ENCODE results near the gene CADM3. TPM values are rescaled to one million over a fixed set of nuclear protein-coding genes. Genes with fewer than 3 reads are reported as not detected.

CADM3 gene
- total RNA-seq, 1 experiment from 2014 or later, result not detected

DNA sequence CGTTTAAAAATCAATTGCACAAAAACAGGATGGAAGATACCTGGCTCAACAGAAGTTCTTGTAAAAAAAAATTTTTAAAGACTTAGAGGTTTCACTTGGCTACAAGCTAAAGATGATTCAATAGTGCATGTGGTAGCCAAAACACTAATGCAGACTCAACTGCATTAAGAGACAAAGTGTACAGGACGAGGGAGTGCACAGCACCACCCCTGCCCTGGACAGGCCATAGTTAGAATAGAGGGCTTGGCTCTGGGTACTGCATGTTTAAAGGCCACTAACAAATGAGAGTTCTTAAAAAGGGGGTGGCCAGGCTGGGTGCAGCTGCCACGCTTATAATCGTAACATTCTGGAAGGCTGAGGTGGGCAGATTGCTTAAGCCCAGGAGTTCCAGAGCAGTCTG lies 41.2 kb downstream of the CADM3 start:
- DNase-seq, result no peak
- no peaks in the 10 kb centered on the region for H3K9me3 Mint-ChIP-seq (ENCODE audit: unreplicated experiment)
- H3K36me3 Mint-ChIP-seq (ENCODE audit: insufficient read depth, unreplicated experiment), result no peaks in the 10 kb centered on the region
- ChIA-PET CTCF (interaction anchor here (1.1 to 2.4 kb wide), 2 partner anchors 15 to 193 kb away, joined by 3 to 20 read pairs; no protein-coding TSS in a partner anchor), POLR2A (no interaction called here)
- no peaks in the 10 kb centered on the region for H3K4me1 ChIP-seq
- no peaks in the 10 kb centered on the region for H3K27me3 ChIP-seq (replicated peaks; ENCODE audit: control insufficient read depth, insufficient read depth, low read length)
- no peak overlapping the region for H3K4me3 Mint-ChIP-seq (ENCODE audit: unreplicated experiment)
- H3K27ac Mint-ChIP-seq (ENCODE audit: unreplicated experiment), result no peak overlapping the region
- peaks cover 15% of the 10 kb centered on the region for H3K27me3 Mint-ChIP-seq (ENCODE audit: insufficient read depth, unreplicated experiment)
- no peaks in the 10 kb centered on the region for H3K36me3 ChIP-seq (ENCODE audit: control insufficient read depth, insufficient read depth, low read length)
- BruUV-seq (replicated peaks), result no TSS peak
- H3K9me3 ChIP-seq, result no peaks in the 10 kb centered on the region
- no peak overlapping the region for H3K4me3 ChIP-seq (ENCODE audit: low read depth, low read length)
- intact Hi-C loops (cut with micrococcal nuclease; ENCODE audit: unreplicated experiment), result loop anchor here (5.0 kb wide), 1 partner anchor 795 kb away; no protein-coding TSS in a partner anchor
- H3K4me1 Mint-ChIP-seq (ENCODE audit: low read depth, unreplicated experiment), result peaks cover 10% of the 10 kb centered on the region
- TF ChIP-seq, protein P1, sequence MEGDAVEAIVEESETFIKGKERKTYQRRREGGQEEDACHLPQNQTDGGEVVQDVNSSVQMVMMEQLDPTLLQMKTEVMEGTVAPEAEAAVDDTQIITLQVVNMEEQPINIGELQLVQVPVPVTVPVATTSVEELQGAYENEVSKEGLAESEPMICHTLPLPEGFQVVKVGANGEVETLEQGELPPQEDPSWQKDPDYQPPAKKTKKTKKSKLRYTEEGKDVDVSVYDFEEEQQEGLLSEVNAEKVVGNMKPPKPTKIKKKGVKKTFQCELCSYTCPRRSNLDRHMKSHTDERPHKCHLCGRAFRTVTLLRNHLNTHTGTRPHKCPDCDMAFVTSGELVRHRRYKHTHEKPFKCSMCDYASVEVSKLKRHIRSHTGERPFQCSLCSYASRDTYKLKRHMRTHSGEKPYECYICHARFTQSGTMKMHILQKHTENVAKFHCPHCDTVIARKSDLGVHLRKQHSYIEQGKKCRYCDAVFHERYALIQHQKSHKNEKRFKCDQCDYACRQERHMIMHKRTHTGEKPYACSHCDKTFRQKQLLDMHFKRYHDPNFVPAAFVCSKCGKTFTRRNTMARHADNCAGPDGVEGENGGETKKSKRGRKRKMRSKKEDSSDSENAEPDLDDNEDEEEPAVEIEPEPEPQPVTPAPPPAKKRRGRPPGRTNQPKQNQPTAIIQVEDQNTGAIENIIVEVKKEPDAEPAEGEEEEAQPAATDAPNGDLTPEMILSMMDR (IDR thresholded peaks at IDR 0.05; ENCODE audit: insufficient read depth in 1 of 2, low read depth in 1 of 2, low read length in 1 of 2, severe bottlenecking in 1 of 2, unreplicated experiment in 1 of 2), result no peak

DNA sequence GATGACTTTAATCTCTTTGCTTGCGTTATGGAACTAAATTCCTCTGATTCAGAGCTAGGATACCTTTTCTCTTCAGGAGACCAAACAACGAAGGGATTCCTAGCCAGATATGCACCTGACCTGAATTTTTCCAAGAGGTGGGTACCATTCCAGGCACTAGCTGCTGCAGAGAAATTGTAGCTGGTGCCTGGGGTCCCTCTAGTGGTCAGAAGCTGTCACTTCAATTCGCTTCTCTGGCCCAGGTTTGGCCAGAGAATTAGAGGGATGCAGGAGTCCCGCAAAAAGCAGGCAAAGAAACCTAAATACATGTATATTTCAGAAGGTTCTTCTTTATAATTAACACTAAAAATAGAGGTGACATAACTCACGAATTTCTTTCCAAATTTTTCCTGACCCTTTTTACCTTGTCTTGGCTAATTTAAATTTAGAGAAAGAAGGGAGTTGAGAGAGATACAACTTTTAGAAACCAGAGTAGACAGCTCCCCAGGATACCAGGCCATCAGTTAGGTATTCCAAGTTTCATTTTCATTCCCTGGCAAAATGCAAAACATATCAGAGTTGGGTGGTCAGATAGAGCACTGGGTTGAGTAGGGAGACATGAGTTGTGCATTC lies 42.8 kb downstream of the CADM3 start:
- H3K4me3 Mint-ChIP-seq (ENCODE audit: unreplicated experiment), result no peak overlapping the region
- DNase-seq, result peak; percentile 47 to 65
- no peak overlapping the region for H3K4me3 ChIP-seq (ENCODE audit: low read depth, low read length)
- no TSS peak for BruUV-seq (replicated peaks)
- H3K4me1 ChIP-seq, result no peaks in the 10 kb centered on the region
- CTCF ChIA-PET, result interaction anchor here (0.7 to 2.4 kb wide), 7 partner anchors 11 to 793 kb away, joined by 3 to 20 read pairs (median 4); no protein-coding TSS in a partner anchor
- intact Hi-C loops (cut with micrococcal nuclease; ENCODE audit: unreplicated experiment), result loop anchor here (5.0 kb wide), 1 partner anchor 793 kb away; no protein-coding TSS in a partner anchor
- H3K9me3 Mint-ChIP-seq (ENCODE audit: unreplicated experiment), result no peaks in the 10 kb centered on the region
- H3K27me3 Mint-ChIP-seq (ENCODE audit: insufficient read depth, unreplicated experiment), result peaks cover 9% of the 10 kb centered on the region
- TF ChIP-seq, protein P1 (IDR thresholded peaks at IDR 0.05; ENCODE audit: insufficient read depth in 1 of 2, low read depth in 1 of 2, low read length in 1 of 2, severe bottlenecking in 1 of 2, unreplicated experiment in 1 of 2), result peak; percentile 89
- no peaks in the 10 kb centered on the region for H3K9me3 ChIP-seq
- no peaks in the 10 kb centered on the region for H3K36me3 ChIP-seq (ENCODE audit: control insufficient read depth, insufficient read depth, low read length)
- H3K27me3 ChIP-seq (replicated peaks; ENCODE audit: control insufficient read depth, insufficient read depth, low read length), result no peaks in the 10 kb centered on the region
- no peaks in the 10 kb centered on the region for H3K36me3 Mint-ChIP-seq (ENCODE audit: insufficient read depth, unreplicated experiment)
- no peak overlapping the region for H3K27ac Mint-ChIP-seq (ENCODE audit: unreplicated experiment)
- POLR2A ChIA-PET, result no interaction called here
- peaks cover 10% of the 10 kb centered on the region for H3K4me1 Mint-ChIP-seq (ENCODE audit: low read depth, unreplicated experiment)

DNA sequence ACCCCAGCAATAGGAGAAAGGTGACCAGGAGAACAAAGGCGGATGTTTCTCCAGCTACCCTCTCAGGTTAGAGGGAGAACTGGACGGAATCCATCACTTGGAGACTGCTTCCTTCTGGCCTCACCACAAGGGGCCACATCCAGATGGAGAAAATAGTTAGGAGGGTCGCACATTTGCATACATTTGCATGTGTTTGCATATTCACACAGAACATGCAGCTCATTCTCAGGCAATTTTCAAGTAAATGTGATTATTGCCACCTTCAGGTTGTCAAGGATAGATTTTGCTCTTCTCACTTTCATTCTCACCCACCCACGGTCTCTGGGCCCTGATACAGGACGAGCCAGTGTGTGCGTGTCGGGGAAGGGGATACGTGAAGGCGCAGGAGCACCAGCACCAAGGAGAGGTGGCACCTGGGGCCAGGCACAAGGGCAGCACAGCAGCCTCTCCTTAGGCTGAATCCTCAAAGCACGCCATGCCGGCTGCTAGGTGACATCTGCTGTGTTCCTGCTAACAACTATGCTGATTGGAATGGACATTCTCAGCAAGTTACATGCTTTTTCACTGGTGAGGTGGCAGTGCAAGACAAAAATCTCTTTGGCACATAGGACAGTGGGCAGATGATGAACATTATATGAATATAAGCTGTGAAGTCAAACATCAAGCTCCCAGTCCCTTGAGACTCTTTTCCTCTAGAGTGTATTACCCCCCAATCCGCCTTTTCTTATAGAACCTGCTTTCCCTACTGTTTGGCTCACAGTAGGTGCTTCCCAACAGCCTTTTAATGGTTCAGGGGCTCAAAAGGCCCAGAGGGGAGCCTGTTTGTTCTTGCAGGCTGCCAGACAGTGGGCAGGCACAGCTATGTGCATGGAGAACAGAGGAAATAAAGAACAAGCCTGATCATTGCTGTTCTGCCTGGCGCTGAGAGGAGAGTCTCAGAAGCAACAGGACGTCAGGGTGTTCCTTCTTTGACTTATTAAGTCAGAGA lies 47.5 kb downstream of the CADM3 start:
- POLR2A ChIA-PET, result no interaction called here
- no peak for DNase-seq
- Histone ChIP-seq H3K4me1 (no peaks in the 10 kb centered on the region), H3K36me3 (ENCODE audit: control insufficient read depth, insufficient read depth, low read length) (no peaks in the 10 kb centered on the region), H3K4me3 (ENCODE audit: low read depth, low read length) (no peak overlapping the region), H3K9me3 (no peaks in the 10 kb centered on the region), H3K27me3 (replicated peaks; ENCODE audit: control insufficient read depth, insufficient read depth, low read length) (no peaks in the 10 kb centered on the region)
- Mint-ChIP-seq H3K4me3 (ENCODE audit: unreplicated experiment) (no peak overlapping the region), H3K27me3 (ENCODE audit: insufficient read depth, unreplicated experiment) (no peaks in the 10 kb centered on the region), H3K4me1 (ENCODE audit: low read depth, unreplicated experiment) (no peaks in the 10 kb centered on the region), H3K36me3 (ENCODE audit: insufficient read depth, unreplicated experiment) (no peaks in the 10 kb centered on the region), H3K27ac (ENCODE audit: unreplicated experiment) (no peak overlapping the region), H3K9me3 (ENCODE audit: unreplicated experiment) (no peaks in the 10 kb centered on the region)
- no TSS peak for BruUV-seq (replicated peaks)
- CTCF ChIA-PET, result no interaction called here
- TF ChIP-seq, protein P1 (IDR thresholded peaks at IDR 0.05; ENCODE audit: insufficient read depth in 1 of 2, low read depth in 1 of 2, low read length in 1 of 2, severe bottlenecking in 1 of 2, unreplicated experiment in 1 of 2), result no peak
- intact Hi-C loops (cut with micrococcal nuclease; ENCODE audit: unreplicated experiment), result no loop called here
